Measurements from ENCODE around the gene MAP7D1. TPM values are rescaled to one million over a fixed set of nuclear protein-coding genes. Genes with fewer than 3 reads are reported as not detected.

The MAP7D1 gene
- total and polyA plus RNA-seq, 2 of the 13 experiments (the other 11 are each of a cell fraction or from before 2014, with no cell fraction given), result 5.6 to 7.2 TPM

GRCh38 chr1:36183309-36183856 is 27.4 kb downstream of the MAP7D1 start:
- H3K27ac ChIP-seq (ENCODE audit: extremely low read length, insufficient read depth, low read length), result no peak overlapping the region
- intact Hi-C loops (cut with micrococcal nuclease; ENCODE audit: unreplicated experiment), result no loop called here
- ChIA-PET CTCF (ENCODE audit: low intra/inter-chr PET ratio, low total read pairs) (no interaction called here), POLR2A (interaction anchor here (0.7 kb wide), 1 partner anchor 34 kb away, joined by 4 read pairs; the partner anchor contains the start of gene TRAPPC3)
- no peak overlapping the region for H3K4me3 ChIP-seq (replicated peaks in 1 of 3; ENCODE audit: insufficient read depth in 1 of 3, low read depth in 2 of 3, low read length in 3 of 3)
- no peaks in the 10 kb centered on the region for H3K9me3 ChIP-seq (ENCODE audit: low read length)
- in situ Hi-C loops (cut with HindIII; ENCODE audit: extremely low pct_ligation_motif_present, low pct_unique_long_range_greater_than_20kb), result no loop called here
- no peaks in the 10 kb centered on the region for H3K27me3 ChIP-seq (ENCODE audit: control insufficient read depth in 1 of 2, insufficient read depth in 2 of 2, low read length in 2 of 2)
- TF ChIP-seq ZNF850 (CRISPR knock-in tag; conservative IDR thresholded peaks at IDR 0.05), result no peak
- TF ChIP-seq ZNF207 (IDR thresholded peaks at IDR 0.05; ENCODE audit: borderline replicate concordance), result no peak
- no peak for TF ChIP-seq ATF4 (CRISPR knock-in tag; IDR thresholded peaks at IDR 0.05)
- TF ChIP-seq AHDC1 (CRISPR knock-in tag; IDR thresholded peaks at IDR 0.05; ENCODE audit: borderline replicate concordance), result no peak
- no peak for TF ChIP-seq ZNF331 (CRISPR knock-in tag; IDR thresholded peaks at IDR 0.05)
- no peak for TF ChIP-seq MZF1 (CRISPR knock-in tag; IDR thresholded peaks at IDR 0.05; ENCODE audit: borderline replicate concordance)
- no peak for TF ChIP-seq KIAA2018 (CRISPR knock-in tag; IDR thresholded peaks at IDR 0.05; ENCODE audit: borderline replicate concordance)
- no peak for TF ChIP-seq EED (CRISPR knock-in tag; IDR thresholded peaks at IDR 0.05)
- no peak overlapping the region for H3K9ac ChIP-seq (ENCODE audit: insufficient read depth, low read depth, low read length)
- peaks cover 6 to 19% of the 10 kb centered on the region in 2 experiments; a peak in 3 of 5 replicates for H3K36me3 ChIP-seq (replicated peaks in 1 of 2; ENCODE audit: control insufficient read depth in 1 of 2, insufficient read depth in 2 of 2, low read length in 2 of 2)
- FAIRE-seq (no peak), DNase-seq (ENCODE audit: low spot score) (no peak), ATAC-seq (no peak)
- H3K79me2 ChIP-seq (ENCODE audit: insufficient read depth, low read length), result no peaks in the 10 kb centered on the region
- no peak overlapping the region for H2AFZ ChIP-seq (ENCODE audit: low read length)
- H3K4me2 ChIP-seq (ENCODE audit: low read depth, low read length), result no peak overlapping the region
- BruUV-seq (replicated peaks), result no TSS peak
- peaks cover 10% of the 10 kb centered on the region; the same call in 1 of the 2 replicates for H3K4me1 ChIP-seq (ENCODE audit: insufficient read depth, low read length)
- no peaks in the 10 kb centered on the region for H4K20me1 ChIP-seq (ENCODE audit: insufficient read depth, low read length)
- WGBS (ENCODE audit: low lambda C conversion rate), result 70% methylated on average over 2 of the region's 2 CpGs
